Stomach smooth muscle (tissue), 2 donors: ENCODE measurements around the gene LRRC47.
A peak's percentile ranks its signal among the peaks of the same experiment; 100 is the strongest.

ENCODE experiments used
- H3K27ac ChIP-seq: one replicate; pipeline ENCODE4 v1.7.0; 2013; ENCODE audit warnings: mild to moderate bottlenecking, low read length, inconsistent platforms
- H3K27me3 ChIP-seq, 2 donors: one replicate each; pipeline ENCODE4 v1.7.0; 2013; ENCODE audit warnings: low read length in 2 of 2; ENCODE audit not compliant: insufficient read depth in 2 of 2, control insufficient read depth in 1 of 2
- H3K36me3 ChIP-seq, 2 donors: one replicate each; pipeline ENCODE4 v1.7.0; 2013; ENCODE audit warnings: low read length in 2 of 2; ENCODE audit not compliant: control insufficient read depth in 2 of 2, insufficient read depth in 2 of 2
- H3K4me1 ChIP-seq: one replicate; pipeline ENCODE4 v1.7.0; 2013; ENCODE audit warnings: low read length; ENCODE audit not compliant: control insufficient read depth, insufficient read depth
- H3K4me3 ChIP-seq, 2 donors: one replicate each; pipeline ENCODE4 v1.7.0; 2013; ENCODE audit warnings: low read length in 2 of 2
- H3K9ac ChIP-seq, 2 donors: one replicate each; pipeline ENCODE4 v1.7.0; 2013; ENCODE audit warnings: low read length in 2 of 2, mild to moderate bottlenecking in 1 of 2
- H3K9me3 ChIP-seq, 2 donors: one replicate each; pipeline ENCODE4 v1.7.0; 2013; ENCODE audit warnings: low read length in 2 of 2; ENCODE audit not compliant: control insufficient read depth in 2 of 2
- donor health status: healthy.
- donor health status: Pancreatic carcinoma.

The LRRC47 gene

GRCh38 chr1:3746389-3746829 lies 49.9 kb downstream of the LRRC47 start:
- Histone ChIP-seq H3K27ac (peak overlapping the region; percentile 24), H3K27me3 (no peaks in the 10 kb centered on the region), H3K36me3 (peaks cover 5 to 12% of the 10 kb centered on the region in 2 donors), H3K4me3 (peak overlapping the region; percentile 72 to 75), H3K9ac (peak overlapping the region; percentile 65 to 75), H3K9me3 (no peaks in the 10 kb centered on the region), H3K4me1 (peaks cover 25% of the 10 kb centered on the region)

GRCh38 chr1:3745590-3746381 lies 50.5 kb downstream of the LRRC47 start:
- H3K4me1 ChIP-seq, result peaks cover 25% of the 10 kb centered on the region
- H3K27ac ChIP-seq, result no peak overlapping the region
- no peaks in the 10 kb centered on the region for H3K9me3 ChIP-seq
- no peak overlapping the region for H3K9ac ChIP-seq
- H3K4me3 ChIP-seq, result peak overlapping the region in 1 of 2 donors; percentile 75
- no peaks in the 10 kb centered on the region for H3K27me3 ChIP-seq
- H3K36me3 ChIP-seq, result peaks cover 5 to 13% of the 10 kb centered on the region in 2 donors

- Histone ChIP-seq H3K9me3 (no peaks in the 10 kb centered on the region), H3K36me3 (peaks cover 6 to 14% of the 10 kb centered on the region in 2 donors), H3K27me3 (no peaks in the 10 kb centered on the region), H3K4me3 (no peak overlapping the region), H3K27ac (no peak overlapping the region), H3K4me1 (peaks cover 25% of the 10 kb centered on the region), H3K9ac (no peak overlapping the region)
Measured at GRCh38 chr1:3745071-3745470, 51.2 kb downstream of the LRRC47 start.

- H3K4me3 ChIP-seq, result no peak overlapping the region
- H3K4me1 ChIP-seq, result peaks cover 25% of the 10 kb centered on the region
- no peak overlapping the region for H3K9ac ChIP-seq
- no peak overlapping the region for H3K27ac ChIP-seq
- H3K9me3 ChIP-seq, result no peaks in the 10 kb centered on the region
- H3K27me3 ChIP-seq, result no peaks in the 10 kb centered on the region
- peaks cover 9 to 18% of the 10 kb centered on the region in 2 donors for H3K36me3 ChIP-seq
Measured at GRCh38 chr1:3744646-3745045, 51.7 kb downstream of the LRRC47 start.

- Histone ChIP-seq H3K4me1 (peaks cover 25% of the 10 kb centered on the region), H3K27me3 (no peaks in the 10 kb centered on the region), H3K9me3 (no peaks in the 10 kb centered on the region), H3K4me3 (no peak overlapping the region), H3K36me3 (peaks cover 12 to 21% of the 10 kb centered on the region in 2 donors), H3K9ac (no peak overlapping the region), H3K27ac (no peak overlapping the region)
Measured at GRCh38 chr1:3743826-3744225, 52.5 kb downstream of the LRRC47 start.

GRCh38 chr1:3743421-3743820 lies 52.9 kb downstream of the LRRC47 start:
- Histone ChIP-seq H3K9me3 (no peaks in the 10 kb centered on the region), H3K9ac (no peak overlapping the region), H3K27ac (no peak overlapping the region), H3K27me3 (no peaks in the 10 kb centered on the region), H3K4me1 (peaks cover 25% of the 10 kb centered on the region), H3K36me3 (peaks cover 16 to 25% of the 10 kb centered on the region in 2 donors), H3K4me3 (no peak overlapping the region)

GRCh38 chr1:3742439-3743298 lies 53.6 kb downstream of the LRRC47 start:
- H3K4me3 ChIP-seq, result no peak overlapping the region
- no peaks in the 10 kb centered on the region for H3K9me3 ChIP-seq
- peaks cover 17 to 31% of the 10 kb centered on the region in 2 donors for H3K36me3 ChIP-seq
- no peaks in the 10 kb centered on the region for H3K27me3 ChIP-seq
- H3K4me1 ChIP-seq, result peaks cover 22% of the 10 kb centered on the region
- no peak overlapping the region for H3K27ac ChIP-seq
- no peak overlapping the region for H3K9ac ChIP-seq

- H3K4me1 ChIP-seq, result peaks cover 19% of the 10 kb centered on the region
- no peak overlapping the region for H3K27ac ChIP-seq
- no peaks in the 10 kb centered on the region for H3K9me3 ChIP-seq
- H3K36me3 ChIP-seq, result peaks cover 17 to 34% of the 10 kb centered on the region in 2 donors
- no peaks in the 10 kb centered on the region for H3K27me3 ChIP-seq
- no peak overlapping the region for H3K9ac ChIP-seq
- H3K4me3 ChIP-seq, result no peak overlapping the region
Measured at GRCh38 chr1:3741566-3742438, 54.5 kb downstream of the LRRC47 start.

GRCh38 chr1:3740752-3741151 lies 55.5 kb downstream of the LRRC47 start:
- no peak overlapping the region for H3K9ac ChIP-seq
- peaks cover 9% of the 10 kb centered on the region for H3K4me1 ChIP-seq
- peaks cover 17 to 34% of the 10 kb centered on the region in 2 donors for H3K36me3 ChIP-seq
- H3K9me3 ChIP-seq, result no peaks in the 10 kb centered on the region
- H3K27me3 ChIP-seq, result no peaks in the 10 kb centered on the region
- H3K27ac ChIP-seq, result no peak overlapping the region
- H3K4me3 ChIP-seq, result no peak overlapping the region

- peaks cover 4% of the 10 kb centered on the region for H3K4me1 ChIP-seq
- no peaks in the 10 kb centered on the region for H3K27me3 ChIP-seq
- H3K36me3 ChIP-seq, result peaks cover 17 to 34% of the 10 kb centered on the region in 2 donors
- H3K9ac ChIP-seq, result no peak overlapping the region
- H3K9me3 ChIP-seq, result no peaks in the 10 kb centered on the region
- H3K27ac ChIP-seq, result no peak overlapping the region
- H3K4me3 ChIP-seq, result no peak overlapping the region
Measured at GRCh38 chr1:3740042-3740441, 56.3 kb downstream of the LRRC47 start.
